HUES48 (cell line): ENCODE data around the gene IFITM1.
"Not testable (repeated sequence)": the region's sequence is repeated elsewhere in the genome, so short reads cannot be mapped to it uniquely, and the experiment has no call there.

ENCODE experiments used
- H3K27ac ChIP-seq: one replicate; pipeline ENCODE4 v1.7.0; 2013; ENCODE audit warnings: low read depth, low read length, inconsistent platforms
- H3K27me3 ChIP-seq: 2 replicates; pipeline ENCODE4 v1.6.1; 2013; ENCODE audit warnings: mild to moderate bottlenecking, low read length; ENCODE audit not compliant: control insufficient read depth, insufficient read depth
- H3K36me3 ChIP-seq: 2 replicates; pipeline ENCODE4 v1.6.1; 2013; ENCODE audit warnings: low read length; ENCODE audit not compliant: control insufficient read depth, insufficient read depth
- H3K4me1 ChIP-seq: 2 replicates; pipeline ENCODE4 v1.6.1; 2013; ENCODE audit warnings: mild to moderate bottlenecking, low read length; ENCODE audit not compliant: control insufficient read depth, insufficient read depth
- H3K4me3 ChIP-seq: 2 replicates; pipeline ENCODE4 v1.5.1; 2013; ENCODE audit warnings: mild to moderate bottlenecking, low read depth, low read length
- H3K9ac ChIP-seq: 2 replicates; pipeline ENCODE4 v1.6.1; 2013; ENCODE audit warnings: mild to moderate bottlenecking, low read depth, low read length, moderate library complexity
- H3K9me3 ChIP-seq: 2 replicates; pipeline ENCODE4 v1.6.1; 2013; ENCODE audit warnings: low read length; ENCODE audit not compliant: control insufficient read depth, insufficient read depth

IFITM1 gene

DNA sequence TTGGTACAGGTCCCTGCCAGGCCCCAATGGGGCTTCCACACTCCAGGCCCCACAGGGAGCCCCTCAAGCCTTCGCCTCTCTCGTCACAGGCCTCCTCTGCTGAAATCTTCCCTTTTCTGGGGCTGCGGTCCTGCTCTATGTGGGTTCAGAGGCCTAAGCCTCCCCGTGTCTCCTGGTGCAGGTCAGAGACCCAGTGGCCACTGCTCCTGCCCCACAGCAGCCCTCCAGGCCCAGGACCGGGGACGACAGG lies 12.7 kb downstream of the IFITM1 start:
- Histone ChIP-seq H3K9me3 (no peaks in the 10 kb centered on the region), H3K4me3 (no peak overlapping the region), H3K9ac (no peak overlapping the region), H3K36me3 (no peaks in the 10 kb centered on the region), H3K27ac (no peak overlapping the region), H3K4me1 (peaks cover 10% of the 10 kb centered on the region), H3K27me3 (no peaks in the 10 kb centered on the region)

DNA sequence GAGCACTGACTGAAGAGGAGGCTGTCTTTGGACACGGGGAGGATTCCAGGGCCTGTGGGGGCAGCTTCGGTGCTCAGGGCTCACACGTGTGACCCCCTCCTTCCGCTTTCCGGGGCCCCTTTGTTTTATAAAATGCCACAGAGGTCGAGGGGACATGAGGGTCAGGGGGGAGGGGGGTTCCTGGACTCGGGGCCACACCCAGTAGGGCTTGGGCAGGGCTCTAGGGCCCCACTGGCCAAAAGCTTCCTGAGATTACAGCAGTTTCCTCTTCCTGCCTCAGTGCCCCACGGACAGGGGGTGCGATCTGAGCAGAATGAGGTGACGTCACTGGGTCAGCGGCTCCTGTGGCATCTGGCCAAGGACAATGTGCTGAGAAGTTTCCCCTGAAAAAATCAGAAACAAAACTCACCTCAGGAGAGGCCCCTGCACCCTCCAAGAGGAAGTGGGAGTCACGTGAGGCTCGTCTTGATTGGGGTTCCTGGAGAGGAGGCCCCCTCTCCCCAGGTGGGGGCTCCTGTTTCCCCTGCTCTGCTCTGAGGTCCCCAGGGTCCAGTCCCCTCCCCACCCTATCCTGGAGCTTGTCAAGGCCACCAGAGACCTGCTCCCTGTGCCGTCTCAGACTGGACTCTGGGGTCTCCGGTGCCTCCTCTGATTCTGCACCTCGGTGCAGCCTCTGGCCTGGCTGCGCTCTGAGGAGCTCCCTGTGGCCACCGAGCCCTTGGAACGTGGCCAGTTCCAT lies 13.2 kb downstream of the IFITM1 start:
- H3K4me3 ChIP-seq = no peak overlapping the region
- H3K4me1 ChIP-seq = peaks cover 10% of the 10 kb centered on the region
- H3K27me3 ChIP-seq = no peaks in the 10 kb centered on the region
- no peak overlapping the region for H3K9ac ChIP-seq
- H3K27ac ChIP-seq = no peak overlapping the region
- H3K36me3 ChIP-seq = no peaks in the 10 kb centered on the region
- no peaks in the 10 kb centered on the region for H3K9me3 ChIP-seq

- H3K27ac ChIP-seq = no peak overlapping the region
- H3K4me3 ChIP-seq = no peak overlapping the region
- no peaks in the 10 kb centered on the region for H3K9me3 ChIP-seq
- no peak overlapping the region for H3K9ac ChIP-seq
- H3K4me1 ChIP-seq = peaks cover 10% of the 10 kb centered on the region
- H3K36me3 ChIP-seq = no peaks in the 10 kb centered on the region
- H3K27me3 ChIP-seq = no peaks in the 10 kb centered on the region
Observed at GRCh38 chr11:327581-327923, 13.7 kb downstream of the IFITM1 start.

GRCh38 chr11:328012-328411 lies 14.2 kb downstream of the IFITM1 start:
- Histone ChIP-seq H3K4me3 (no peak overlapping the region), H3K36me3 (no peaks in the 10 kb centered on the region), H3K27me3 (no peaks in the 10 kb centered on the region), H3K9me3 (no peaks in the 10 kb centered on the region), H3K9ac (no peak overlapping the region), H3K4me1 (peaks cover 10% of the 10 kb centered on the region), H3K27ac (no peak overlapping the region)

GRCh38 chr11:328516-329100 lies 14.8 kb downstream of the IFITM1 start:
- not testable (repeated sequence) for H3K4me1 ChIP-seq, H3K36me3 ChIP-seq, H3K4me3 ChIP-seq, H3K27ac ChIP-seq, H3K9me3 ChIP-seq, H3K9ac ChIP-seq, H3K27me3 ChIP-seq

DNA sequence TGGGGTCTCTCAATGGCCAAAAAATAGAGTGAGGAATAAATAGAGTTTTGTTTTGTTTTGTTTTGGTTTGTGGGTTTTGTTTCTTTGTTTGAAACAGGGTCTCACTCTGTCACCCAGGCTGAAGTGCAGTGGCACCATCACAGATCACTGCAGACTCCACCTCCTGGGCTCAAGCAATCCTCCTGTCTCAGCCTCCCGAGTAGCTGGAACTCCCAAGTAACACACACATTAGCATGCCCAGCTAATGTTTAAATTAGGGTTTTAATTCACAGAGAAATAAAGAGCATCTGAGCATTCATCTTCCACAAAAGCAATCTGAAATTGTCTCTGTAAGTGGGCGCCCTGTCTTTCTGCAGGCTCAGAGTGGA lies 16.0 kb downstream of the IFITM1 start:
- Histone ChIP-seq H3K9me3 (no peaks in the 10 kb centered on the region), H3K9ac (no peak overlapping the region), H3K36me3 (no peaks in the 10 kb centered on the region), H3K4me3 (no peak overlapping the region), H3K27ac (no peak overlapping the region), H3K4me1 (peaks cover 10% of the 10 kb centered on the region), H3K27me3 (no peaks in the 10 kb centered on the region)

DNA sequence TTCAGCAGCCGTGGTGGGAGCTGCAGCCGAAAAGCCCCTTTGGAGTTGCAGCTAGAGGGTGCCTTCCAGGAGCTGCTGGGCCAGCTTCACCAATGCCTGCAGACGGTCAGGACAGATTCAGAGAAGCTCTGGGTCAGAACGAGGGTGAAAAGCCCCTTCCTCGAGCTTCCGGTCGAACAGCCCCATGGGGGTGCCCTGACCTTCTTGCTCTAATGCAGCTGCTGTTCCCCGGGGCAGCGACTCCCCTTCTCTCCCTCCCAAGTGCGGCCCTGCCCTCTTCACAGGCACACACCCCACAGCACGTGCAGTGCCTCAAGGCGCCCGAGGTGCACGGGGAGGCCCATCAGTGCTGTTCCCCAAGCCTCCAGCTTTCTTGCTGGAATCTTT lies 16.5 kb downstream of the IFITM1 start:
- Histone ChIP-seq H3K9me3 (no peaks in the 10 kb centered on the region), H3K9ac (no peak overlapping the region), H3K4me3 (no peak overlapping the region), H3K27me3 (no peaks in the 10 kb centered on the region), H3K27ac (no peak overlapping the region), H3K4me1 (peaks cover 12% of the 10 kb centered on the region), H3K36me3 (no peaks in the 10 kb centered on the region)

- Histone ChIP-seq H3K9me3 (no peaks in the 10 kb centered on the region), H3K27me3 (no peaks in the 10 kb centered on the region), H3K4me1 (peaks cover 18% of the 10 kb centered on the region), H3K4me3 (no peak overlapping the region), H3K36me3 (no peaks in the 10 kb centered on the region), H3K9ac (no peak overlapping the region), H3K27ac (no peak overlapping the region)
Observed at GRCh38 chr11:330694-331357, 17.0 kb downstream of the IFITM1 start.

GRCh38 chr11:331358-332060 lies 17.7 kb downstream of the IFITM1 start:
- Histone ChIP-seq H3K36me3 (no peaks in the 10 kb centered on the region), H3K9ac (no peak overlapping the region), H3K9me3 (no peaks in the 10 kb centered on the region), H3K27ac (no peak overlapping the region), H3K4me1 (peaks cover 24% of the 10 kb centered on the region), H3K27me3 (no peaks in the 10 kb centered on the region), H3K4me3 (no peak overlapping the region)

- H3K27ac ChIP-seq = peak overlapping the region; percentile 73
- no peaks in the 10 kb centered on the region for H3K36me3 ChIP-seq
- H3K4me1 ChIP-seq = peaks cover 28% of the 10 kb centered on the region
- no peak overlapping the region for H3K9ac ChIP-seq
- no peak overlapping the region for H3K4me3 ChIP-seq
- H3K9me3 ChIP-seq = no peaks in the 10 kb centered on the region
- H3K27me3 ChIP-seq = no peaks in the 10 kb centered on the region
Observed at GRCh38 chr11:332651-333480, 19.0 kb downstream of the IFITM1 start.
